PC-9 (cell line): ENCODE measurements around the gene GALNT2.

ENCODE experiments used
- EZH2 ChIP-seq: fragments of 200-600 bp; sonication (generic); IDR thresholded peaks from 2 replicates; pipeline ENCODE4 v1.8.0; 2017; ENCODE audit warnings: antibody characterized with exemption, low read depth
- TF ChIP-seq, protein P1 (sequence below): fragments of 200-600 bp; sonication (generic); conservative IDR thresholded peaks from 2 replicates; pipeline ENCODE4 v1.6.1; 2017; ENCODE audit warnings: mixed run types, antibody characterized with exemption, mild to moderate bottlenecking, moderate library complexity

GRCh38 chr1:230114237-230114651 lies 47.2 kb downstream of the GALNT2 start:
- TF ChIP-seq, protein P1, sequence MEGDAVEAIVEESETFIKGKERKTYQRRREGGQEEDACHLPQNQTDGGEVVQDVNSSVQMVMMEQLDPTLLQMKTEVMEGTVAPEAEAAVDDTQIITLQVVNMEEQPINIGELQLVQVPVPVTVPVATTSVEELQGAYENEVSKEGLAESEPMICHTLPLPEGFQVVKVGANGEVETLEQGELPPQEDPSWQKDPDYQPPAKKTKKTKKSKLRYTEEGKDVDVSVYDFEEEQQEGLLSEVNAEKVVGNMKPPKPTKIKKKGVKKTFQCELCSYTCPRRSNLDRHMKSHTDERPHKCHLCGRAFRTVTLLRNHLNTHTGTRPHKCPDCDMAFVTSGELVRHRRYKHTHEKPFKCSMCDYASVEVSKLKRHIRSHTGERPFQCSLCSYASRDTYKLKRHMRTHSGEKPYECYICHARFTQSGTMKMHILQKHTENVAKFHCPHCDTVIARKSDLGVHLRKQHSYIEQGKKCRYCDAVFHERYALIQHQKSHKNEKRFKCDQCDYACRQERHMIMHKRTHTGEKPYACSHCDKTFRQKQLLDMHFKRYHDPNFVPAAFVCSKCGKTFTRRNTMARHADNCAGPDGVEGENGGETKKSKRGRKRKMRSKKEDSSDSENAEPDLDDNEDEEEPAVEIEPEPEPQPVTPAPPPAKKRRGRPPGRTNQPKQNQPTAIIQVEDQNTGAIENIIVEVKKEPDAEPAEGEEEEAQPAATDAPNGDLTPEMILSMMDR = no peak
- TF ChIP-seq EZH2 = no peak
